ENCODE data around the gene SH3RF3. TPM values are rescaled to one million over a fixed set of nuclear protein-coding genes. Genes with fewer than 3 reads are reported as not detected.

Gene SH3RF3
- total RNA-seq, 1 experiment from 2014 or later: not detected

- POLR2A ChIA-PET: no interaction called here
- H3K9me3 ChIP-seq (ENCODE audit: control insufficient read depth in 1 of 2, insufficient read depth in 1 of 2, low read depth in 1 of 2, low read length in 2 of 2): no peaks in the 10 kb centered on the region
- H4K20me1 ChIP-seq (ENCODE audit: insufficient read depth): no peaks in the 10 kb centered on the region
- DNase-seq (ENCODE audit: low read depth, low spot score): no peak
- TF ChIP-seq SRF (IDR thresholded peaks at IDR 0.05; ENCODE audit: low read depth) (no peak), EZH2 (IDR thresholded peaks at IDR 0.05) (no peak), POLR2A (IDR thresholded peaks at IDR 0.05; ENCODE audit: borderline replicate concordance, extremely low read depth, insufficient read depth, insufficient read length) (no peak), YY1 (IDR thresholded peaks at IDR 0.05; ENCODE audit: extremely low read depth, insufficient replicate concordance, low read depth, low read length) (no peak), REST (IDR thresholded peaks at IDR 0.05; ENCODE audit: low read depth) (no peak), POLR2AphosphoS5 (IDR thresholded peaks at IDR 0.05; ENCODE audit: low read depth, low read length) (no peak), MAX (IDR thresholded peaks at IDR 0.05) (no peak), SIN3A (IDR thresholded peaks at IDR 0.05; ENCODE audit: low read depth) (no peak), ELF1 (IDR thresholded peaks at IDR 0.05; ENCODE audit: borderline replicate concordance, low read depth) (no peak)
- peaks cover 4 to 11% of the 10 kb centered on the region in 2 experiments; a peak in 3 of 4 replicates for H3K4me1 ChIP-seq (ENCODE audit: control insufficient read depth in 1 of 2, insufficient read depth in 2 of 2, low read length in 2 of 2)
- no peak overlapping the region for H2AFZ ChIP-seq (ENCODE audit: low read depth, low read length, poor library complexity, severe bottlenecking)
- H3K4me2 ChIP-seq (ENCODE audit: low read length): no peak overlapping the region
- CTCF ChIA-PET: no interaction called here
- H3K36me3 ChIP-seq (ENCODE audit: control insufficient read depth in 1 of 2, insufficient read depth in 2 of 2, low read length in 2 of 2): no peaks in the 10 kb centered on the region
- no peaks in the 10 kb centered on the region for H3K79me2 ChIP-seq (ENCODE audit: insufficient read depth, low read length)
- no peak overlapping the region for H3K27ac ChIP-seq (ENCODE audit: low read depth, low read length)
- no peaks in the 10 kb centered on the region; the same call in 1 of the 2 replicates for H3K27me3 ChIP-seq (ENCODE audit: insufficient read depth, low read length)
- no peaks in the 10 kb centered on the region for H3K9me2 ChIP-seq (ENCODE audit: insufficient read depth)
- no peak overlapping the region for H3K4me3 ChIP-seq (replicated peaks in 1 of 2; ENCODE audit: low read depth in 1 of 2, low read length in 2 of 2)
- intact Hi-C loops (cut with micrococcal nuclease): no loop called here
- RAD21 ChIA-PET (ENCODE audit: low non-redundant PET in 1 of 2, low total read pairs in 2 of 2, uncharacterized antibody in 2 of 2, unreplicated experiment in 2 of 2): no interaction called here
- BruUV-seq (replicated peaks): no TSS peak
- no peak for ATAC-seq
- H3K9ac ChIP-seq (ENCODE audit: low read length): no peak overlapping the region
These were observed 130.0 kb downstream of the SH3RF3 start for GRCh38 chr2:109258905-109259540.

Data from HCT116 (cell line).